Ovary (tissue), 9 donors: ENCODE results near the gene RBM15. TPM values are rescaled to one million over a fixed set of nuclear protein-coding genes. Genes with fewer than 3 reads are reported as not detected.

Experiments
- DNase-seq, 5 donors: peaks; one replicate each; pipeline ENCODE4 v3.0.0-alpha.2; 2019 to 2020
- H3K27ac ChIP-seq, 2 donors: fragments of 200-600 bp; one replicate each; pipeline versions ENCODE4 v1.5.1 to v1.8.0; 2019 to 2022
- H3K27me3 ChIP-seq: fragments of 200-600 bp; one replicate; pipeline ENCODE4 v1.8.0; 2022
- H3K36me3 ChIP-seq: fragments of 200-600 bp; sonication (generic); one replicate; pipeline ENCODE4 v1.5.1; 2019
- H3K4me1 ChIP-seq: one replicate; pipeline ENCODE4 v1.8.1; 2013; ENCODE audit warnings: mild to moderate bottlenecking, moderate library complexity; ENCODE audit not compliant: insufficient read depth
- H3K4me3 ChIP-seq: fragments of 200-600 bp; sonication (generic); one replicate; pipeline ENCODE4 v1.5.1; 2017
- H3K9me3 ChIP-seq, 2 donors: fragments of 200-600 bp in 1 of 2; sonication (generic) in 1 of 2; one replicate each; pipeline versions ENCODE4 v1.5.1 to v1.8.1; 2013 to 2019; ENCODE audit warnings: mild to moderate bottlenecking in 1 of 2, moderate library complexity in 1 of 2
- CTCF ChIP-seq, 3 donors: fragments of 450-650 bp in 2 of 3; fragments of 200-600 bp in 1 of 3; IDR thresholded peaks; one replicate each; pipeline versions ENCODE4 v1.5.1 to v1.8.0; 2016 to 2022; ENCODE audit warnings: antibody characterized with exemption in 3 of 3, mild to moderate bottlenecking in 1 of 3
- EP300 ChIP-seq: sonication (generic); formaldehyde crosslinking; IDR thresholded peaks from one replicate; pipeline ENCODE4 v1.6.1; 2017; ENCODE audit warnings: antibody characterized with exemption
- POLR2A ChIP-seq: fragments of 450-650 bp; IDR thresholded peaks from one replicate; pipeline ENCODE4 v1.6.1; 2017; ENCODE audit warnings: antibody characterized with exemption, mild to moderate bottlenecking, moderate library complexity
- WGBS, 3 donors: extraction: QIAGEN DNeasy Blood & Tissue Kit in 1 of 3; methylation state at CpG; one replicate each; pipeline versions ENCODE4 v1.1.5 to v1.1.7; 2013 to 2017; 5-methylcytosine and 5-hydroxymethylcytosine counted together
- intact Hi-C, 4 donors: fragments of 100-400 bp; cut with DNase I; formaldehyde crosslinking; loops; one replicate each; pipeline versions ENCODE4 v1.11.0 to v1.15.1; 2022 to 2023
- polyA plus RNA-seq, 2 donors: library from polyadenylated mRNA; stranded (reverse); fragments of 200-250 nt in 1 of 2; fragments of 350-450 nt in 1 of 2; fragmentation: Illumina TruSeq in 1 of 2; extraction: RNeasy Lipid Tissue Mini Kit (QIAGEN cat#74804) in 1 of 2; gene quantifications; one replicate each; pipeline ENCODE4 v1.2.3, GENCODE V29; 2013 to 2014
- total RNA-seq, 7 donors: library from RNA; depleted of rRNA in 2 of 7; stranded (reverse); fragments of >200 nt in 2 of 7; fragmentation: NEBNext Ultra II Directional in 3 of 7; extraction: Animal tissue kit (Norgen Biotek cat#: 25700) in 3 of 7; gene quantifications; one replicate each; pipeline versions ENCODE4 v1.1.0 to v1.2.4, GENCODE V29; 2016 to 2023
- donor health status: DM: no; HTN: no; CAD: no; lungs with moderate emphysema.
- donor health status: DM: no; HTN: no; CAD: no.
- donor health status: Bipolar disorder and iron deficiency.
- donor health status: DM: yes; HTN: yes; CAD: no.
- donor health status: DM: no; HTN: no; CAD: no.
- donor health status: DM: yes; HTN: yes; CAD: no.

RBM15 gene
- total and polyA plus RNA-seq, 9 donors: 3.4 to 28.7 (median 25.1) TPM

GRCh38 chr1:110316735-110317134 is 22.4 kb upstream of the RBM15 start:
- no peak overlapping the region for H3K27ac ChIP-seq
- no peak overlapping the region for H3K4me3 ChIP-seq
- H3K4me1 ChIP-seq: peaks cover 2% of the 10 kb centered on the region
- H3K9me3 ChIP-seq: no peaks in the 10 kb centered on the region
- no peaks in the 10 kb centered on the region for H3K36me3 ChIP-seq
- no peak for DNase-seq
- intact Hi-C loops: loop anchor here (5.0 to 10.0 kb wide), 3 partner anchors 138 to 178 kb away; partner anchors contain the start of gene PROK1 (in 1 of the 4)
- 62 to 77% (median 75%) methylated on average over 2 of the region's 2 CpGs for WGBS, 3 donors
- no peaks in the 10 kb centered on the region for H3K27me3 ChIP-seq
- TF ChIP-seq POLR2A (no peak), EP300 (no peak), CTCF (IDR thresholded peaks at IDR 0.05) (no peak)

- DNase-seq: no peak
- Histone ChIP-seq H3K4me1 (no peaks in the 10 kb centered on the region), H3K4me3 (no peak overlapping the region), H3K27me3 (no peaks in the 10 kb centered on the region), H3K36me3 (no peaks in the 10 kb centered on the region), H3K27ac (no peak overlapping the region), H3K9me3 (no peaks in the 10 kb centered on the region)
- TF ChIP-seq CTCF (IDR thresholded peaks at IDR 0.05) (no peak), EP300 (no peak), POLR2A (no peak)
- WGBS, 3 donors: 86 to 92% (median 90%) methylated on average over 4 of the region's 4 CpGs
- intact Hi-C loops: loop anchor here (5.0 to 10.0 kb wide), 3 partner anchors 137 to 177 kb away; partner anchors contain the start of gene PROK1 (in 1 of the 4)
Measured at GRCh38 chr1:110318046-110318445, 21.1 kb upstream of the RBM15 start.

DNA sequence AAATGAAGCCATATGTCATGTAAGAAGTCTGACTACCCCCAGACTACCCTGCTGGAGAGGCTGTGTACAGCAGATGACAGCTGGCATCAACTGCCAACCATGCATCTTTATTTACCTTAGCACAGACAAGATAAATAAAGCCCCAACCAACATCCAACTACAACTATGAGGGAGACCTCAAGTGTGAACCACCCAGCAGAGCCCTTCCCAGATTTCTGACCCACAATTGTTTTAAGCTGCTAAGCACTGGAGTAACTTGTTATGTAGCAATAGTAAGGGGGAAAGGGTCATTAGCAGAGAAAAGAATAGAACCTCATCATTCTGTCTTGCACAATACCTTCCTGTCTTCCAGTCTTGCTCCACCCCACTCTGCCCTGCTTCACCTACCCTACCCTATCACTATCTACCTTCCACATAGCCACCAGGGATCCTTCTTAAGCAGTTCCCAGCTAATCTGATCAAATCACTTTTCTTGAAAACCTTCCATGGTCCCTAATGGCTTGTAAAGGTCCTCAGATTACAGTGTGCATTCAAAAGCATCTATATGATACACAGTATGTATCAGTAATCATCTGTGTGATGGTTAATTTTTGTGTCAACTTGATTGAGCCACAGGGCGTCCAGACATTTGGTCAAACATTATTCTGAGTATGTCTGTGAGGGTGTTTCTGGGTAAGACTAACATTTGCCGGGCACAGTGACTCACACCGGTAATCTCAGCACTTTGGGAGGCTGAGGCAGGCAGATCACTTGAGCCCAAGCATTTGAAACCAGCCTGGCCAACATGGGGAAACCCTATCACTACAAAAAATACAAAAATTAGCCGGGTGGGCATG is 19.6 kb upstream of the RBM15 start:
- 76 to 82% (median 80%) methylated on average over 4 of the region's 4 CpGs for WGBS, 3 donors
- intact Hi-C loops: loop anchor here (5.0 to 10.0 kb wide), 3 partner anchors 135 to 175 kb away; partner anchors contain the start of gene PROK1 (in 1 of the 4)
- no peak for DNase-seq
- Histone ChIP-seq H3K36me3 (no peaks in the 10 kb centered on the region), H3K9me3 (no peaks in the 10 kb centered on the region), H3K4me3 (no peak overlapping the region), H3K27ac (no peak overlapping the region), H3K4me1 (no peaks in the 10 kb centered on the region), H3K27me3 (no peaks in the 10 kb centered on the region)
- TF ChIP-seq EP300: no peak
- TF ChIP-seq CTCF (IDR thresholded peaks at IDR 0.05): no peak
- no peak for TF ChIP-seq POLR2A

DNA sequence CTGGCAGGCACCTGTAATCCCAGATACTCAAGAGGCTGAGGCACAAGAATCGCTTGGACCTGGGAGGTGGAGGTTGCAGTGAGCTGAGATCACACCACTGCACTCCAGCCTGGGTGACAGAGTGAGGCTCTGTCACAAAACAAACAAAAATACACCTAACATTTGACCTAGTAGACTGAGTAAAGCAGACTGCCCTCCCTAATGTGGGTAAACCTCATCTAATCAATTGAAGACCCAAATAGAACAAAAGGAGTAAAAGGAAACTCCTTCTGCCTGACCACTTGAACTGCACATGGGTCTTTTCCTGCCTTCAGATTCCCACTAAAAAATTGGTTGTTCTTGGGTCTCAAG is 19.0 kb upstream of the RBM15 start:
- DNase-seq: no peak
- Histone ChIP-seq H3K4me1 (no peaks in the 10 kb centered on the region), H3K27me3 (no peaks in the 10 kb centered on the region), H3K9me3 (no peaks in the 10 kb centered on the region), H3K4me3 (no peak overlapping the region), H3K27ac (no peak overlapping the region), H3K36me3 (no peaks in the 10 kb centered on the region)
- TF ChIP-seq EP300: no peak
- TF ChIP-seq POLR2A: no peak
- no peak for TF ChIP-seq CTCF (IDR thresholded peaks at IDR 0.05)
- WGBS, 3 donors: 88 to 95% (median 95%) methylated on average over 1 of the region's 1 CpG
- intact Hi-C loops: no loop called here
